ENCODE measurements around the gene BANF2. TPM values are rescaled to one million over a fixed set of nuclear protein-coding genes. Genes with fewer than 3 reads are reported as not detected.

Gene BANF2
- polyA plus RNA-seq, 3 donors: not detected

DNA sequence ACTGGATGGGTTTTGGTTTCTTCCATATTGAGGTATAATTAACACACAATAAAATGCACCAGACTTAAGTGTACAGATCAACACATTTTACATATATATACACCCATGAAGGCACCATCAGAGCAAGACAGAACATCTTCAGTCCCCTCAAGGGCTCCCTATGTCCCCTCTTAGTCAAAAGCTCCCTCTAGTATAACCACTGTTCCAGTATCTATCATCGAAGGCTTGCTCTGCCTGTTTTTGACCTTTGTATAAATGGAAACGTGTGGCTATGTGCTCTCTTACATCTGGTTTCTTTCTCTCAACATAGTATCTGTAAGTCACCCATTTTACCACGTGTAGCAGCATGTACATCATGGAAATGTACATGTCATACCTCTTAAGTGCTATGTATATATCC is 66.5 kb downstream of the BANF2 start:
- H3K4me1 ChIP-seq (ENCODE audit: control insufficient read depth in 1 of 2, insufficient read depth in 2 of 2, low read length in 2 of 2): no peaks in the 10 kb centered on the region
- H2AFZ ChIP-seq (ENCODE audit: insufficient read depth, low read depth, low read length, poor library complexity, severe bottlenecking): no peak overlapping the region
- H3K27me3 Mint-ChIP-seq (ENCODE audit: low read depth in 3 of 3): peaks cover 0 to 5% (median 0%) of the 10 kb centered on the region in 3 donors
- no peaks in the 10 kb centered on the region for H3K36me3 ChIP-seq (replicated peaks in 1 of 2; ENCODE audit: control insufficient read depth in 1 of 2, insufficient read depth in 2 of 2, low read length in 2 of 2)
- 100% methylated on average over 1 of the region's 3 CpGs for WGBS (ENCODE audit: insufficient coverage)
- H3K36me3 Mint-ChIP-seq: no peaks in the 10 kb centered on the region
- no peak overlapping the region for H3K27ac Mint-ChIP-seq
- no peak overlapping the region for H3K4me3 Mint-ChIP-seq
- no peaks in the 10 kb centered on the region for H3K4me1 Mint-ChIP-seq
- no peaks in the 10 kb centered on the region for H4K20me1 ChIP-seq (ENCODE audit: insufficient read depth, low read length)
- H3K9me3 ChIP-seq (replicated peaks in 1 of 2; ENCODE audit: control insufficient read depth in 1 of 2, insufficient read depth in 1 of 2, low read length in 2 of 2): no peaks in the 10 kb centered on the region
- H3K4me3 ChIP-seq (replicated peaks in 1 of 3; ENCODE audit: low read depth in 2 of 3, low read length in 3 of 3): no peak overlapping the region
- H3K9me3 Mint-ChIP-seq: peaks cover 0 to 3% (median 0%) of the 10 kb centered on the region in 7 donors
- DNase-seq: no peak
- intact Hi-C loops (cut with micrococcal nuclease): no loop called here
- TF ChIP-seq, protein P1, sequence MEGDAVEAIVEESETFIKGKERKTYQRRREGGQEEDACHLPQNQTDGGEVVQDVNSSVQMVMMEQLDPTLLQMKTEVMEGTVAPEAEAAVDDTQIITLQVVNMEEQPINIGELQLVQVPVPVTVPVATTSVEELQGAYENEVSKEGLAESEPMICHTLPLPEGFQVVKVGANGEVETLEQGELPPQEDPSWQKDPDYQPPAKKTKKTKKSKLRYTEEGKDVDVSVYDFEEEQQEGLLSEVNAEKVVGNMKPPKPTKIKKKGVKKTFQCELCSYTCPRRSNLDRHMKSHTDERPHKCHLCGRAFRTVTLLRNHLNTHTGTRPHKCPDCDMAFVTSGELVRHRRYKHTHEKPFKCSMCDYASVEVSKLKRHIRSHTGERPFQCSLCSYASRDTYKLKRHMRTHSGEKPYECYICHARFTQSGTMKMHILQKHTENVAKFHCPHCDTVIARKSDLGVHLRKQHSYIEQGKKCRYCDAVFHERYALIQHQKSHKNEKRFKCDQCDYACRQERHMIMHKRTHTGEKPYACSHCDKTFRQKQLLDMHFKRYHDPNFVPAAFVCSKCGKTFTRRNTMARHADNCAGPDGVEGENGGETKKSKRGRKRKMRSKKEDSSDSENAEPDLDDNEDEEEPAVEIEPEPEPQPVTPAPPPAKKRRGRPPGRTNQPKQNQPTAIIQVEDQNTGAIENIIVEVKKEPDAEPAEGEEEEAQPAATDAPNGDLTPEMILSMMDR (IDR thresholded peaks at IDR 0.05): no peak
- no peaks in the 10 kb centered on the region for H3K79me2 ChIP-seq (ENCODE audit: insufficient read depth, low read length)
- no peak overlapping the region for H3K9ac ChIP-seq (ENCODE audit: insufficient read depth, low read length, poor library complexity, severe bottlenecking)
- H3K4me2 ChIP-seq (replicated peaks; ENCODE audit: extremely low read depth, low read length, poor library complexity, severe bottlenecking): no peak overlapping the region
- H3K27me3 ChIP-seq (ENCODE audit: control insufficient read depth in 2 of 2, insufficient read depth in 2 of 2, low read length in 2 of 2): no peaks in the 10 kb centered on the region
- H3K27ac ChIP-seq (ENCODE audit: low read depth in 1 of 2, low read length in 2 of 2): no peak overlapping the region

- H3K36me3 Mint-ChIP-seq: no peaks in the 10 kb centered on the region
- no peaks in the 10 kb centered on the region for H3K79me2 ChIP-seq (ENCODE audit: insufficient read depth, low read length)
- H3K36me3 ChIP-seq (replicated peaks in 1 of 2; ENCODE audit: control insufficient read depth in 1 of 2, insufficient read depth in 2 of 2, low read length in 2 of 2): no peaks in the 10 kb centered on the region
- TF ChIP-seq, protein P1 (IDR thresholded peaks at IDR 0.05): no peak
- no peak for DNase-seq
- no peak overlapping the region for H3K4me2 ChIP-seq (replicated peaks; ENCODE audit: extremely low read depth, low read length, poor library complexity, severe bottlenecking)
- H3K9ac ChIP-seq (ENCODE audit: insufficient read depth, low read length, poor library complexity, severe bottlenecking): no peak overlapping the region
- no peaks in the 10 kb centered on the region for H3K4me1 Mint-ChIP-seq
- H3K27ac ChIP-seq (ENCODE audit: low read depth in 1 of 2, low read length in 2 of 2): no peak overlapping the region
- H4K20me1 ChIP-seq (ENCODE audit: insufficient read depth, low read length): no peaks in the 10 kb centered on the region
- no peaks in the 10 kb centered on the region for H3K4me1 ChIP-seq (ENCODE audit: control insufficient read depth in 1 of 2, insufficient read depth in 2 of 2, low read length in 2 of 2)
- H3K27ac Mint-ChIP-seq: no peak overlapping the region
- no peaks in the 10 kb centered on the region for H3K9me3 Mint-ChIP-seq
- H3K9me3 ChIP-seq (replicated peaks in 1 of 2; ENCODE audit: control insufficient read depth in 1 of 2, insufficient read depth in 1 of 2, low read length in 2 of 2): no peaks in the 10 kb centered on the region
- no peak overlapping the region for H3K4me3 Mint-ChIP-seq
- H3K4me3 ChIP-seq (replicated peaks in 1 of 3; ENCODE audit: low read depth in 2 of 3, low read length in 3 of 3): no peak overlapping the region
- H3K27me3 ChIP-seq (ENCODE audit: control insufficient read depth in 2 of 2, insufficient read depth in 2 of 2, low read length in 2 of 2): no peaks in the 10 kb centered on the region
- intact Hi-C loops (cut with micrococcal nuclease): no loop called here
- peaks cover 0 to 5% (median 1%) of the 10 kb centered on the region in 3 donors for H3K27me3 Mint-ChIP-seq (ENCODE audit: low read depth in 3 of 3)
- WGBS (ENCODE audit: insufficient coverage): 94% methylated on average over 2 of the region's 2 CpGs
- H2AFZ ChIP-seq (ENCODE audit: insufficient read depth, low read depth, low read length, poor library complexity, severe bottlenecking): no peak overlapping the region
These were observed 67.9 kb downstream of the BANF2 start for GRCh38 chr20:17767624-17768023.
